Measurements from ENCODE around the gene FOXP1. TPM values are rescaled to one million over a fixed set of nuclear protein-coding genes. Genes with fewer than 3 reads are reported as not detected.

FOXP1 gene
- polyA plus RNA-seq, 5 donors: 88.9 to 130 (median 123) TPM

DNA sequence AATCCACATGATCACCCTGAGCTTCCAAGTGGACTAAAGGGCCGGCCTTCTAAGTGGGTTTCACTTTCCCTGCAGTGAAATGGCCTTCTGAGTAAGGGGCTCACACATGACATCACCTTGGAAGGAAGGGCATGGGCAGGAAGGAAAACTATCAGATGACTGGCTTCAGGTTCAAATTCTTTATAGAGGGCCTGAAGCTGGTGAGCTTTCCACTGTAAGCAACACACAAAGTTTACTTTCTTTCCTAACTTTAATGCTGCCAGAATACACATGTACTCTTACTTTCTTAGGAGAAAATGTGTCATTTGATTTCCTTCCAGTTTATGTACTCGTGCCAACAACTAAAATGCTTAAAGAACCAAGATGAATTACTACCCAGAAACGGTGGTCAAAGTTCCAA, 475.6 kb downstream of the FOXP1 start:
- no peak for DNase-seq

DNA sequence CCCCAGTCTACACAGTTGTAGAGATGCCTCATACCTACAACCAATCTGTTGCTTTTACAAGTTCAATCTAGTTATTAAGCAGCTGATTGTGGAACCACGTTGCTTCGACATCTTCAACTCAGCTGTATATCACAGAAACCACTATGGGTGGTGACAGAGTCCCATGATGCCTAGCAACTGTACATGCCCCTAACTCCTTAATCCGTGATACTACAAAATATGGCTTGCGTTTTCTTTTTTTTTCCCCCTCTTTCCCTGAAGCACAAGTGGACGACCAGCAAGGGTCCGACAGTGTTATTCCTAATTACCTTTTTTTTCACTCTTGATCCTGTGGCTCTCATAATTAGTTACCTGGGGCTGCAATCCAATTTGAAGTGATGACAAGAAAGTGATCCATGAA, 478.6 kb downstream of the FOXP1 start:
- DNase-seq: no peak

DNA sequence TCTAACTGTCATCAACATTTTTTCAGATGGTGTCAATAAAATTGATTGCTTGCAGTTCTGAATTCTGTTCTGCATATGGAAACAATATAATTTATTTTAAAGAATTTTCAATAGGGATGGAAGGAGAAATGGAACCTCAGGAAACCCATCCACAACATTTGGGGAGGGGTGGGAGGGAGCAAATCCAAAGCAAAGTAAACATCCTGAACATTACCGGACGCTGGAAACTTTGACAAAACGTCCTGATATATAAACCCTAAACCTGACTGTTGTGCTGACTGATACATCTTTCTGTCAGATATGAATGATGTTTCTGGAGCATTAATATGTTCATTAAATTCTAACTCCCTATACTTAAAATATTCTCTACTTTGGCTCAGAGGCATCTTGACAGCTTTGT, 479.0 kb downstream of the FOXP1 start:
- no peak for DNase-seq

DNA sequence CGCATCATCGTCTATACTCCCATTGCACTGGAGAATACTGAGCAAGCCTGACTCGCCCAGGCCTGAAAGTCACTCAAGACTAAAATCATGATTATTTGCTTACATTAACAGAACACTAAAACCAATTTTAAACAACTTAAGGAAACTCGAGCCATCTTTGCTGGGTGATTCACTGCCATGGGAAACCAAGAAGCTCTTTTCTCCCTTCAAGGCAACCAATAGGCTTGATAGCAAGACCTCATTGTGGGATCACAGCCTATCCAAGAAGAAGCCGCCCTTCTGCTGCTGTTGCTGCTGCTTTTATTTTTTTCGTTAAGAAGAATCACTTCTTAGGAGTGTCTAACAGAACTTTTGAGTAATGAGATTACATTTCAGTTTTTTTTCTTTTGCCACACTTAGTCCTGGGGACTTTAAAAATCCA, 479.4 kb downstream of the FOXP1 start:
- no peak for DNase-seq

DNA sequence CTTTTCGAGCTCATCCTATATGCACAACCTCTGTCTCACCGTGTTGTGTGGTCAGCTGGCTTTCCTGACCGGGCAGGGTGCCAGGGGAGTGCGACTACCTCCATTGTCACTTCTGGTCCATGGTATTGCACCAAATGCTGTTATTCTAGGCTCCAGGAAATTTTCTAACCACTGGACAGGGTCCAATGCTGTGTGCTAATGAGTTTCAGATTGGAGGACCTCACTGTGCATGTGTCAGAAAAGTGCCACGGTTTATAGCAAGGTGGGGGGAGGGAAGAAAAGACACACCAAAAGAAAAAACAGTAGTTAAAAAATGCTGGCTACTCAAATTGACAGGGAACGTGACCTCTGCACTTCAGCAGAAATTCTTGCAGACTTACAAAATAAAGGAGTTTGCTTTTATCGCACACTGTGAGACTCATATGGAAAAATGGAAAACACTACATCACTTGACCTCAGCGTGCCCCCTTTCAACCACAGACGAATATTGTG, 480.1 kb downstream of the FOXP1 start:
- peak in 1 of 2 donors; percentile 46 for DNase-seq

DNA sequence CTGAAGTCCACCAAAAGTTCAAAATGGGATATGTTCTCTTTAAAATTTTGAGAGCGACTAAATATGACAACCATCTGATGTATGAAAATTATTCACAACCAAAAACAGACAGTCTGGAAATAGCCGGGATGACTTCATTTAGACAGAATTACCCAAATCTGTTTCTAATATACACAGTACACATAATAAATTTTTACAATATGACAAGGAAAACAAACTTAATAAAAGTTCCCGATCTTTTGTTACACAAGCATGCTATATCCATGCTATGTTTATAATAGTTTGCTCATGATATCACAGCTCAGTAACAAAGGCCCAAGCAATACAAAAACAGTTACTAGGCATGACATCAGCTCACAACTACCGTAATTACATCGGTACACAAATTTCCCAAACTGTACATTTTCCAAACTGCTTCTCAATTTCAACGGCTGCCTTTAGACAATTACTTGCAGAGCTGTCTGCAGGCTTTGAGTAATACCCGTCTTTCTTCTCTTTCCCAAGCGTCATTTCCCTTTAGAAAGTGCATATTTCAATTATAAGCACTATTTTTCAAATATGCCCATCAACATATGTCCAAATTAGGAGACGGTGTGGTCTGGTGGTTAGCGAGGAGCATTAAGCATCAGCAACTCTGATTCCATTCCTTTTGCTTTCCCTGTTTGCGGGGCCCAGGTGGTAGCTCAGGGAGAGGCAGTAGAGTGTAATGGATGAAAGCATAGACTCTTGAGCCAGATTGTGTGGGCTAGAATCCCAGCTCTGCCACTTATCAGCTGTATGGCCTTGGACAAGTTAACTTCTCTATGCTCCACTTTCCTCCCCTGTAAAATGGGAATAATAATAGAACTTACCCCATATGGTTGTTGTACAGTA, 481.2 kb downstream of the FOXP1 start:
- peak; percentile 77 to 85 for DNase-seq

DNA sequence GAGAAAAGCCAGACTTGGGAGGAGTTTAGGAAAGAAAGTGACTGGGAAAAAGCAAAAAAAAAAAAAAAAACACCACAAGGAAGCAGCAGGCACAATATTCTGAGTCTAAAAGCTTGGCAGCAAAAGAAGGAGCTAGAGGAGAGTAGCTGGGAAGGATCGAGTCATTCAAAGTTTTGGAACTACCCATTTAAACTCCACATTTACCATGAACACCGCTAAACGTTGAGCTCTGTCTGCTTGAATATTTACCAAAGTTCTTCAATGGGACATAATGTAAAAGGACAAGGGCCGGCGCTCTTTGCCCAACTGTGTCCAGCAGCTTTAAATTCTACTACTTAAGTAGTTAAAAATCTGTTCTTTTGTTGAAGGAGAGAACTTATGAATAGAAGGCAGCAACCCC, 481.9 kb downstream of the FOXP1 start:
- no peak for DNase-seq

DNA sequence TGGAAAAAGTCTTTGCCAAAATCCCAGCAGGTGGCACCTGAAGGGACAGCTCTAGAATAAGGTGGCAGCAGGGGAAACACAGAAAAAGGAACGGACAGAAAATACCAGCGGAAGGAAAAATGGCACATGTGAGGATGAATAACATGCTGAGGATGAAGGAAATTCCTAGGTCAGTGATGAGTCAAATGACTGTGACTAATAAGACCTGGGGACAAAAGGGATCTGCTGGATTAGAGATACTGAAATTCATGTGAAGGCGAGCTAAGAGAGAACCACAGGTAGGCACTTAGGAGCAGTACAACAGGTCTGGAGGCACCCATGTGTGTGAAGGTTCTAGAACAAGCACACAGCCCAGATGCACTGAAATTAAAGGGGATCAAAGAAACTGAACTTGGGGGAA, 482.5 kb downstream of the FOXP1 start:
- no peak for DNase-seq

DNA sequence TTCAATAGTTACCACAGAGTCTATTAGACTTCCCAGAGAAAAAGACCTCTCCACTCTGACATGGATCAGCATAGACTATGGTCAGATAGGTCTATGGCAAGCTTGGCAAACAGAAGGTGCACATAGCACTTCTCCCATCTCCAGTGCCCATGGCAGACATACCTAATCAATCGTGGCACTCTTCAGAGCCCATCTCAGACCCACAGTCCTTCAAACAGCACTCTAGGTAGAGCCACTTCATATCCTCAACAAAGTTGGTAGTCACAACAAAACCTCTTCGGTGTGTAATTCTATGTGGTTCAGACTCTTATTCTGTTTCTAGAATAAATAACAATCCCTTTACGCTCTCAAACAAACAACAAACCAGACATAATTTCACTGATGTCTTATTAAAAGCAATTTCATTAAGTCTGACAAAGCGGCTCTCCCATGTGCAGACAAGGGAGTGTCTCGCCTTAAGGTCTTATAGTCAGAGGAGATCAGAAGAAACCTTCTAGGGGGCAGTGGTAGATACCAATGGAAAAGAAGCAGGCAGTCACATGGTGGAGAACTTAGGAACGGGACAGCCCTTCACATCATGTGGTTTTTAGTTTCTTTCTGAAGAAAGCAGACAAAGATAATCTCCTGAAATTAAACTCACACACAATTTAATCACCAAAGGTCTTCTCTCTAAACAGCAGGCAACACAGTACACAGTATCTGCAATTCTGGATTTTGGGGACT, 483.4 kb downstream of the FOXP1 start:
- DNase-seq: no peak

DNA sequence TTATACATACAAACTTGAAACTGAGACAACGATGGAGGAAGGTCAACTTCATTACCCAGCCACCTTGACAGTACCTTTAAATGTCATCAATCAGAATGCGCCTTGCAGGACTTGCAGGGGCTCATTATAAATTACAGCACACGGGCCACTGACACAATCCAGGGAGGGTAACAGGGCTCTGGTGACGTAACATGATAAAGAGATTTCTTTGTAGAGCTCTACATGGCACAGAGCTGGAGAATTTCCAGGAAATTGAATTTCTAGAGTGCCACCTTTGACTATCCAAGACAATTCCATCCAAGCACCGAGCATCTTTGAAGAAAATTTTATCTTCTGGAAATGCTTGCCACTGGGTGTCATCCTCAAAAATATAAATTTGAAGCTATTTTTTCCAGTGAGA, 486.0 kb downstream of the FOXP1 start:
- DNase-seq: no peak

DNA sequence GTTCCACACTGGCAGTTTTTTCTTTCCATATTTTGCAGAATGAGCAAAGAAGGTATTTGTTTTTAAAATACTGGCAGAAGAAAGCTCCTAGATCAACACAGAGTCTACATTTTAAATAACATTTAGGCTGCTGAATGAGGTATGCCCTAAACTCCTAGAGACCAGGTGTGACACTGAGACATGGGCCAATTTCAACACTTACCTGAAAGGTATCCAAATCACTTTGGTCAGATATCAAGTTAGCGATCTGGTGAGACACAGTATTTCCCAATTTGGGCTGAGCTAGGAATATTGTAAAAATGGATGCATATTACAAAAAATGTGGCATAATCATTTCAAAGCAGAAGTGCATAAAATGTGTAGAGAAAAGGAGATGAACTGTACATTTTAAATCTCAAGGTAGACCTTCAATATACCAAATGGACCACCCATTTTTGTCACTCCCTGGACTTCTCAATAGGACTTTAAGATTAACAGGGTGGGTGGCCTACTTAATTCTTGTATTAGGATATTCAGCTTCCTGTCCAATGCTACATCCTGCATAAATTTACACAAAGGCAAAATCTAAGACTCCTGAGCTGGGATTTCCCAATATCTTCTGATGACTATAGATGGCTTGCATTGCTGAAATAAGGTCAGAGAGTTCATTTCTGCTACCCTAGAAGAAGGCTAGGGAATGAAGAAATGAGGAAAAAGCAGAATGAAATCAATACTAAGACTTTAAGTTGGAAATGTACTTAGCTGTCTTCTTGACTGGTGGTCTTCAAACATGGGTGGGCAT, 487.8 kb downstream of the FOXP1 start:
- no peak for DNase-seq

DNA sequence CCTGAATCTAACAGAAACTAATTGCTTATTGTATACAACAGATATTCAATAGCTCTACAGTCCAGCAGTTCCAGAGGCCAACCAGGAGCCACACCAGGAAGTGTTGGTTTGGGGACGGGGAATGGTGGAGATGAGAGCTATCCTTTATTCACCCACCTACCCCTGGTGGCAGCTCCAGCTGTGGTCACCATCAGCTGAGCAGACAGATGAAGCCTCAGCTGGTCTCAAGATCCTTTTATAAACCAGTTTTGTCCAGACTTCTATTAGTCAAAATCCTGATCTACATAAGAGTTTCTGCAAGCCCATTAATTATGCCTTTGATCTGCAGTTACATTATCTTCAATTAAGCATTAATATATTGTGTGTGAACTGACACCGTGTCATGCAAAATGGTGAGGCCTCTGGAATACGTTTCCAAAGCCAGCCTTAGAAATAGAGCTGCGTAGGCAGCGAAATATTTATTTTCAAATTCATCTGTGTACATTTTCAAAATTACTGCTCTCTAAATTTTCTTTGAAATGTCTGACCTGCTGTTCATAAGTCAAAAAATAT, 488.8 kb downstream of the FOXP1 start:
- DNase-seq: no peak

DNA sequence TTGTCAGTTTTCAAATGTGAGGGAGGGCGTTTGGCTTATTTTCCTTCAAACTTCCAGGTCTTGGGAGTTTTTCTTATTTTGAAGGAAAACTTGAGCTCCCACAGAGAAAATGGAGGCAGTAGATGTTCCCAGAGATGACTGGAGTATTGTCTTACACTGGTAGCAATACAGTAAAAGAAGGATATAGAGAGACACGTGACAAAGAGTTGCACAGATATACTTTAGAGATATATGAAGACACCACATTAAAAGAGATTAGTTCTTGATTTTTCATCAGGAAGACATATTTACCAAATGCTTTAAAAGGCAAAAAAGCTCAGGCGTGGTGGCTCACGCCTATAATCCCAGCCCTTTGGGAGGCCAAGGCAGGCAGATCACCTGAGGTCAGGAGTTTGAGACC, 490.9 kb downstream of the FOXP1 start:
- DNase-seq: no peak

DNA sequence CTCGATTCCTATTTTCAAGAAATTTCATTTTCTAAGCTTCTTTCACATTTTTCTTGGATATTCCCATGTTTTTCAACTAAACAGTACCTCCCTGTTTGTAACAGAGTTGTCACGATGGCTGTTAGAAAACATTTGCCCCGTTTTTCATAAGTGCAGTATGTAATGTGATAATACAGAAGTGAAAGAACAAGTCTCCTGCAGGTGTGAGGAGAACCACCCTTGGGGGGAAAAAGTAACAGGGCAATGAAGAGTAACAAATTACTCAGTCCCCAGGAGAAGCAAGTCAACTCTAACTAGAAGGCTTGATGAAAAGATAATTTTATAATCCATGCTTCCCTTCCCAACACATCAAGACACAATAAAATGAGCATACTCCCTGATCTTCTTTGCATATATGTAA, 493.3 kb downstream of the FOXP1 start:
- no peak for DNase-seq

DNA sequence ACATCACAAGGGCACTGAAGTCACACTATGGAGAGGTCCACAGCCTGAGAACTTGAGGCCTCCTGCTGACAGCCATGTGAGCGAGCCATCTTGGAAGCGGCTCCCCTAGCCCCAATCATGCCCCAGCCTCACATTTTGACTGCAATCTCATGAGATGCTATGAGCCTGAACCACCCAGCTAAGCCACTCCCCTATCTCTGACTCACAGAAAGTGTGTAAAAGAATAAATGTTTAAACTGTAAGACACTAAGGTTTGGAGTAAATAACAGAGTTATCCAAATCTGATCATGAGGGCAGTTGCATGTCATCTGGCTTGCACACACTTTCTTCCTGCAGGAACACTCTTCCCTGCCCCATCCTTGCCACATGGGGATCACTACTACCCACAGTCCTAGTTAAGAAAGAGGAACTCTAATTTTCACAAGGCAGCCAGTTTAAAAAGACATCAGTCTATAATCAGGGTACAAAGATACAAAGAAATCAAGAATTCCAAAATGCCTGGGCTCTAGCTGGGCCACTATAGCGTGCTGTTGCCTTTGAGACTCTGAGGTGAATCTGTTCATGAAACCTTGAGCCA, 494.2 kb downstream of the FOXP1 start:
- DNase-seq: no peak

DNA sequence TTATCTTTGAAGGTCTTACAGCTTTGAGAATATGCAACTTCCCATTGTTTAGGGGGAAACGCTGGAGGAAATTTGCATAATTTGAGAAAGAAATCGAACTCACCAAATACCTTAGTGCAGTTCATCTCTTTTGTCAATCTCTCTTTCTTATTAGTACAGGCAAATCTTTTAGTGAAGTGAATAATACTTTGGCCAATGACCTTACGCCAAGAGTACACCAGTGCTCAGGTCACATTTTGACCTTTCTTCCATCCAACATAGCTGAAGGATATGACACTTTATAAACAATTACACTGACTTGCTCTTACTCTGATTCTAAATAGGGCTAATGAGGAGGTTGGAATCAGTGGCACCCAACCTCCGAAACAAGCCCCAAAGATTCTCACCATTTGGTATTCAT, 494.8 kb downstream of the FOXP1 start:
- no peak for DNase-seq

DNA sequence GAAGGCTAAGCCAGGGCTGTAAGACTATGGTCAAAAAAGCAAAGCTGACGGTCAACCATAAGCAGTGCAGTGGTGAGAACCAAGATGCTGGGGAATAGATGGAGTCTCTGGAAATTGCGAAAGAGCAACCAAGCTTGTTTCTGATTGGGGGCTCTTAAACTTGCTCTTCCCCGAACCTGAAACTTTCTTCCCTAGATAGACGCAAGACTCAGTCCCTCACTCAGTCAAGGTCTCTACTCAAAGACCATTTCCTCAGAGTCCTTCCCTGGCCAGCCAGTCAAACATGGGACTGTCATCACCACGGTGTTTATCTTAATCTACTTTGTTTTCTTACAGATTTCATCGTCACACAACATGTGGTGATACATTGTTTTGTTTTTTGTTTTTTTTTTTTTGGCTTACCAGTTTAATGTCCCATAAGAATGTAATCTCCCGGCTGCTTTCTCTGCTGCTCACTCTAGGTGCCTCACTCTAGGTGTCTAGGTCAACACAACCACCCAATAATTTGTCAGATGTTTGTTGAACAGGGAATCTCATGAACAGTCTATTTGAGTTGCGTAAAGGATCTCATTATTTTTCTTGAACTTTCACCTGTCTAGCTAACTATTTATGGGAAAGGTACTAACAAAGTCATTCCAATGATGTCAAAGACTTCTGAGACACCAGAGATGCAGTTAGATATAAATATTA, 495.4 kb downstream of the FOXP1 start:
- DNase-seq: no peak

DNA sequence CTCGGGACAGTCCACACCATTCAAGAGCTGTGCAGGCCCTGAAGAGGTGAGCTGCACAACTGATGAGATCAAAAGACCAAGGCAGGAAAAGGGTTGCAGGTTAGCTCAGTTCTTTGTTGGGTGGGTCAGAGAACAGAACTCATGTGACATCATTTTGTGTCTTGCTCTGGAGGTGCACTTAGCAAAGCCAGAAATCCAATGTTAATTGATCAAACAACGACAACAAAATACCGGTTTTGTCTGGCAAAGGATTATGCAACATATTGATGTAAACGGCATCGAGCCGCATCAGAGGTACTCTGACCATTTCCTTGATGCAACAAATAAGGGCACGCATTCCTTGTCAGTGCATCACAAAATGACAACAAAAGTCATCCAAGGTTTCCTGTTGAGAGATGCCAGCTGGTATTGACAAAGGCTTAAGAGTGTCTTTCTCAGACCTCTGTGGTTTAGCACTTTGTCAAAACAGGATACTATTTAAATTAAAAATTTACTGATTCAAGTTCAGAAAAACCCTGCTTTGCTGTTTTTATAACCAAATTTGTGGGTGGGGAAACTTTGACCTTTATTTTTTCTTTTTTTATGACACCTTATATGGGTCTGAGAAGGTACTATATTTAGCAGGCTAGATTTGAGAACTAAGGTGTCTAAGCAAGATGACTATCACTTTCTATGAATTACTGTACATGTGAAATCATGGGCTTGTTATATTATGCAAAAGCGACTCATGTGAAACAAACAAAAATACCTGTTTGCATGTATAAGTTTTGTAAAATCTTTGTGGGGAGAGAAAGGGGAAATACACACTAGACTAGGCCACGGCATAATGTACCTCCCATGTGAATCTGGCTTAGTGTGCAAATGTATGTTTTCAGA, 496.1 kb downstream of the FOXP1 start:
- no peak for DNase-seq

DNA sequence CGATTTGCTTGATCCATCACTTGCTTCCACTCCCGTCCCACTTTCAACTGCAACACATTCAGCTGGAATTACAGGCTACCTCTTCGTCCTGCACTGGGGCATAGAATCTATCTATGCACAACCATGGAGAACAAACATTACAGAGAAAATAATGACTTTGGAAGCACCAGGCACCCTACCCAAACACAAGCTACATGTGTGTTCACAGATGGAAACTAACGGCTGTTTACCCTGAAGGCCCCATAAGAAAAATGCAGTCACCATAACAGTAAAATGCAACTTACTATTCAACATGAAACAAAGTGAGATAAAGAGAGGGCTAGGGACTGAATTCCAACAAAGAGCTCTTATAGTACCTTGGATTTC, 496.8 kb downstream of the FOXP1 start:
- DNase-seq: no peak

DNA sequence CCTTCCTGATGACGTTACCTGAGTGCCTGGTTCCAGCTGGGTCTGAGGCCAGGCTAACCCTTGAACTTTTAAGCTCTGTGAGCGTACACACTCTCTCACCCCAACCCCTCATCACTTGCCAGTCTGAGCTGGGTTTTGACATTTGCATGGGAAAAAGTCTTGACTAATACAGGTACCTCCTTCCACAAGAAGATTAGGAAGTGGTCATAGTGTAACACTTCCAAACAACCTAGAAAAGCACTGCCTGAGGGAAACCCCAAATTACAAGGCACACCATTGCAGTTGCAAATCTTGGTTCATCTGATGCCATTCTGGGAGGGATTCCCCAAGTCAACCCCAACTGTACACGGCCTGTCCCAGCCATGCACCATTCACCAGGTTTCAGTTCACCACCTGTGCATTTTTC, 499.8 kb downstream of the FOXP1 start:
- no peak for DNase-seq
